ENCODE results near the gene APP.

Gene APP

GRCh38 chr21:25906587-25906986 is 264.0 kb downstream of the APP start:
- H3K9me3 ChIP-seq (ENCODE audit: insufficient read depth, low read length) = no peaks in the 10 kb centered on the region
- H3K4me1 ChIP-seq (ENCODE audit: low read length) = peaks cover 12% of the 10 kb centered on the region
- H3K27me3 ChIP-seq (ENCODE audit: low read depth, low read length) = no peaks in the 10 kb centered on the region
- H3K9ac ChIP-seq (ENCODE audit: low read length) = no peak overlapping the region
- no peaks in the 10 kb centered on the region for H3K79me2 ChIP-seq (ENCODE audit: low read length)
- no peak overlapping the region for H3K4me2 ChIP-seq (ENCODE audit: low read length)
- H2AFZ ChIP-seq (ENCODE audit: low read depth, low read length) = no peak overlapping the region
- no peak overlapping the region for H3K4me3 ChIP-seq (ENCODE audit: low read length)
- no peaks in the 10 kb centered on the region for H4K20me1 ChIP-seq (ENCODE audit: insufficient read depth, low read length)
- H3K36me3 ChIP-seq (replicated peaks; ENCODE audit: low read depth, low read length) = no peaks in the 10 kb centered on the region
- H3K27ac ChIP-seq (ENCODE audit: low read length) = no peak overlapping the region
- TF ChIP-seq CTCF (IDR thresholded peaks at IDR 0.05; ENCODE audit: low read depth, low read length) (no peak), EZH2phosphoT487 (IDR thresholded peaks at IDR 0.05; ENCODE audit: low read depth) (no peak)

GRCh38 chr21:25905126-25905525 is 265.4 kb downstream of the APP start:
- no peak for TF ChIP-seq CTCF (IDR thresholded peaks at IDR 0.05; ENCODE audit: low read depth, low read length)
- TF ChIP-seq EZH2phosphoT487 (IDR thresholded peaks at IDR 0.05; ENCODE audit: low read depth) = no peak
- Histone ChIP-seq H3K4me2 (ENCODE audit: low read length) (no peak overlapping the region), H3K36me3 (replicated peaks; ENCODE audit: low read depth, low read length) (no peaks in the 10 kb centered on the region), H3K79me2 (ENCODE audit: low read length) (no peaks in the 10 kb centered on the region), H3K9me3 (ENCODE audit: insufficient read depth, low read length) (no peaks in the 10 kb centered on the region), H2AFZ (ENCODE audit: low read depth, low read length) (no peak overlapping the region), H3K27me3 (ENCODE audit: low read depth, low read length) (no peaks in the 10 kb centered on the region), H3K27ac (ENCODE audit: low read length) (no peak overlapping the region), H3K4me3 (ENCODE audit: low read length) (no peak overlapping the region), H4K20me1 (ENCODE audit: insufficient read depth, low read length) (no peaks in the 10 kb centered on the region), H3K4me1 (ENCODE audit: low read length) (peaks cover 12% of the 10 kb centered on the region), H3K9ac (ENCODE audit: low read length) (no peak overlapping the region)

- Histone ChIP-seq H2AFZ (ENCODE audit: low read depth, low read length) (no peak overlapping the region), H4K20me1 (ENCODE audit: insufficient read depth, low read length) (no peaks in the 10 kb centered on the region), H3K4me2 (ENCODE audit: low read length) (peak overlapping the region; percentile 84), H3K4me1 (ENCODE audit: low read length) (peaks cover 12% of the 10 kb centered on the region), H3K9me3 (ENCODE audit: insufficient read depth, low read length) (no peaks in the 10 kb centered on the region), H3K27ac (ENCODE audit: low read length) (no peak overlapping the region), H3K36me3 (replicated peaks; ENCODE audit: low read depth, low read length) (no peaks in the 10 kb centered on the region), H3K27me3 (ENCODE audit: low read depth, low read length) (no peaks in the 10 kb centered on the region), H3K9ac (ENCODE audit: low read length) (0 out of 2 replicates have a peak overlapping the region, but pooled peaks have one; percentile 17), H3K4me3 (ENCODE audit: low read length) (peak overlapping the region; percentile 56), H3K79me2 (ENCODE audit: low read length) (no peaks in the 10 kb centered on the region)
- TF ChIP-seq CTCF (IDR thresholded peaks at IDR 0.05; ENCODE audit: low read depth, low read length) (no peak), EZH2phosphoT487 (IDR thresholded peaks at IDR 0.05; ENCODE audit: low read depth) (no peak)
These were observed 266.4 kb downstream of the APP start for GRCh38 chr21:25904044-25904695.

- Histone ChIP-seq H3K27me3 (ENCODE audit: low read depth, low read length) (no peaks in the 10 kb centered on the region), H3K79me2 (ENCODE audit: low read length) (no peaks in the 10 kb centered on the region), H3K4me2 (ENCODE audit: low read length) (peak overlapping the region; percentile 84), H4K20me1 (ENCODE audit: insufficient read depth, low read length) (no peaks in the 10 kb centered on the region), H3K4me1 (ENCODE audit: low read length) (peaks cover 12% of the 10 kb centered on the region), H3K4me3 (ENCODE audit: low read length) (peak overlapping the region; percentile 56), H3K36me3 (replicated peaks; ENCODE audit: low read depth, low read length) (no peaks in the 10 kb centered on the region), H2AFZ (ENCODE audit: low read depth, low read length) (0 out of 2 replicates have a peak overlapping the region, but pooled peaks have one; percentile 30), H3K27ac (ENCODE audit: low read length) (no peak overlapping the region), H3K9ac (ENCODE audit: low read length) (0 out of 2 replicates have a peak overlapping the region, but pooled peaks have one; percentile 17), H3K9me3 (ENCODE audit: insufficient read depth, low read length) (no peaks in the 10 kb centered on the region)
- TF ChIP-seq EZH2phosphoT487 (IDR thresholded peaks at IDR 0.05; ENCODE audit: low read depth) = no peak
- TF ChIP-seq CTCF (IDR thresholded peaks at IDR 0.05; ENCODE audit: low read depth, low read length) = no peak
These were observed 267.0 kb downstream of the APP start for GRCh38 chr21:25903607-25904006.

All from OCI-LY3 (cell line).